Fibroblast of skin of right quadriceps (primary cell): ENCODE results near the gene CDH16.
"Not testable (repeated sequence)": the region's sequence is repeated elsewhere in the genome, so short reads cannot be mapped to it uniquely, and the experiment has no call there.

Source experiments
- DNase-seq: peaks from one replicate; pipeline ENCODE4 v3.0.0-alpha.2; 2013

The CDH16 gene

GRCh38 chr16:66871363-66871762 is 47.3 kb downstream of the CDH16 start:
- not testable (repeated sequence) for DNase-seq

- DNase-seq = no peak
These were observed 49.3 kb downstream of the CDH16 start for GRCh38 chr16:66869424-66869823.

GRCh38 chr16:66863707-66864106 is 55.0 kb downstream of the CDH16 start:
- no peak for DNase-seq

DNA sequence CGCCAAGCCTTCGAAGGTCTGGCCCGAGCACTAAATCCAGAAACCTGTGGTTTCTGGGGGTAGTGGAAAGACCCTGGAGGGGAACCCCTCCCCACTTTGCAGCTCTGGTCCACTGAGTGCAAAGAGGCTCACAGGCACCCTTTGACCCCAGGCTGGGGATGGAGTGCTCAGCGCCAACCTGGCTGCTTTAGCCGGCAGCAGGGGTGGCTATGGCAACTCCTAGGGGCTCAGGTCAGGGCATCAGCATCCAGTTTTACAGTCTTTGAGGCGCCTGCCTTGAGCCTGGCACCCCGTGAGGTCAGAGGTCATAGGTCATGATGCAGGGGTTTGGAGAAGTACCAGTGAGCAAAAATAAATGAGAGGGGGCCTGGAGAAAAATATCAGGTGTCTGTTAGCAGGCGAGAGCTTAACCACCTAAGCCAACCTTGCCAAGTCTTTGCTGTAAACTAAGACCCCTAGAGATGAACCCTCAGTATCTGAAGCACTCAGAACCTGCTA is 56.6 kb downstream of the CDH16 start:
- DNase-seq = no peak

GRCh38 chr16:66859397-66860068 is 59.2 kb downstream of the CDH16 start:
- no peak for DNase-seq

- peak; percentile 31 for DNase-seq
These were observed 59.8 kb downstream of the CDH16 start for GRCh38 chr16:66858740-66859396.
